Fibroblast of the aortic adventitia (primary cell): ENCODE results near the gene FHIT. TPM values are rescaled to one million over a fixed set of nuclear protein-coding genes. Genes with fewer than 3 reads are reported as not detected.

Experiments
- DNase-seq: peaks from one replicate; pipeline ENCODE4 v3.0.0-alpha.2; 2010; ENCODE audit warnings: low read depth
- H3K4me3 ChIP-seq: 2 replicates; pipeline ENCODE4 v1.5.1; 2011; ENCODE audit warnings: low read depth, mild to moderate bottlenecking, control low read depth, low read length, moderate library complexity
- total RNA-seq: library from RNA; depleted of rRNA; stranded (reverse); fragments of >200 nt; gene quantifications from 2 replicates; pipeline ENCODE4 v1.2.3, GENCODE V29; 2012; ENCODE audit warnings: low replicate concordance
- TF ChIP-seq, protein P1 (sequence below): IDR thresholded peaks from 2 replicates; pipeline ENCODE4 v1.5.1; 2011; ENCODE audit warnings: mild to moderate bottlenecking, low read length, control low read depth, inconsistent platforms; ENCODE audit not compliant: insufficient read depth

FHIT gene
- total RNA-seq, 1 donor: 1.5 TPM

DNA sequence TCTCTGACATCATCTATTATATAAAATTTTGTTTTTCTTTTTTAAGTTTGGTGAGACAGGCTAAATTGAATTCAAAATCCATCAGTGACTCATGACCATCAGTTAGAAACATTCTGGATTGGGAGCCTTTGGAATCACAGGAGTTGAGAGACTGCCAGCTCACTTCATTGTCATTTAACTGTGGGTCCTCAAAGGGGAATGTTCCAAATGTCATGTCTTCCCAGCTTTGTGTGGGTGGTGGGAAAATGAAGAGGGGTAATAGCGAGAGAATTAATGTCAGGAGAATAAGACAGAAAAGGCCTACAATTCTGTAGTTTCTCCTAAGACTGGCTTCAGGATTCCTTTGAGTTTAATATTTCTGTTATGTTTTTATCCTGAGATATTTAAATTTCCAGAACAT lies 1051.9 kb downstream of the FHIT start:
- TF ChIP-seq, protein P1, sequence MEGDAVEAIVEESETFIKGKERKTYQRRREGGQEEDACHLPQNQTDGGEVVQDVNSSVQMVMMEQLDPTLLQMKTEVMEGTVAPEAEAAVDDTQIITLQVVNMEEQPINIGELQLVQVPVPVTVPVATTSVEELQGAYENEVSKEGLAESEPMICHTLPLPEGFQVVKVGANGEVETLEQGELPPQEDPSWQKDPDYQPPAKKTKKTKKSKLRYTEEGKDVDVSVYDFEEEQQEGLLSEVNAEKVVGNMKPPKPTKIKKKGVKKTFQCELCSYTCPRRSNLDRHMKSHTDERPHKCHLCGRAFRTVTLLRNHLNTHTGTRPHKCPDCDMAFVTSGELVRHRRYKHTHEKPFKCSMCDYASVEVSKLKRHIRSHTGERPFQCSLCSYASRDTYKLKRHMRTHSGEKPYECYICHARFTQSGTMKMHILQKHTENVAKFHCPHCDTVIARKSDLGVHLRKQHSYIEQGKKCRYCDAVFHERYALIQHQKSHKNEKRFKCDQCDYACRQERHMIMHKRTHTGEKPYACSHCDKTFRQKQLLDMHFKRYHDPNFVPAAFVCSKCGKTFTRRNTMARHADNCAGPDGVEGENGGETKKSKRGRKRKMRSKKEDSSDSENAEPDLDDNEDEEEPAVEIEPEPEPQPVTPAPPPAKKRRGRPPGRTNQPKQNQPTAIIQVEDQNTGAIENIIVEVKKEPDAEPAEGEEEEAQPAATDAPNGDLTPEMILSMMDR: no peak
- no peak for DNase-seq
- H3K4me3 ChIP-seq: no peak overlapping the region

DNA sequence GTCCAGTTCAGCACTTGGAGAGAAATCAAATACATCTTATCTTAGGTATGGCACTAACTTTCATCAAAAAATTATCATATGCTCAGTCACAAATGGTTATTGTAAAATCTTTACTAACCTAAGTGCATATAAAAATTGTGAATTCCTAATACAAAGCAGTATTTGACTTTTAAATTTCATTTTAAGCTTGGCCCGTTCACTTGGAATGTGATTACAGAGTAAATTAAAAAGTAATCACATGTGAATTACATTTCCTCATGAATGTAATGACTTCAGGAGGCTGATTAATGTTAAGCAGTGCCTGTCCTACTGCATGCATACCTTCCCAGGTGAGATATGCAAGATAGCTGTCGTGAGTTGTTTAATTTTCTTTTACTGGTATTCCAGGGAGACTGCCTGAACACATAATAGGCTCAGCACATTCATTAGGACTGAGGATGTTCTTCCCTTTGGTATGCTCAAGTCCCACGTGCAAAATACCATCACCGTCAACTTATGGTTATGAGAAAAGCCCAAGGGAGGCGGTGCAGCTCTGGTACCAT lies 1053.0 kb downstream of the FHIT start:
- TF ChIP-seq, protein P1: no peak
- no peak overlapping the region for H3K4me3 ChIP-seq
- DNase-seq: no peak

DNA sequence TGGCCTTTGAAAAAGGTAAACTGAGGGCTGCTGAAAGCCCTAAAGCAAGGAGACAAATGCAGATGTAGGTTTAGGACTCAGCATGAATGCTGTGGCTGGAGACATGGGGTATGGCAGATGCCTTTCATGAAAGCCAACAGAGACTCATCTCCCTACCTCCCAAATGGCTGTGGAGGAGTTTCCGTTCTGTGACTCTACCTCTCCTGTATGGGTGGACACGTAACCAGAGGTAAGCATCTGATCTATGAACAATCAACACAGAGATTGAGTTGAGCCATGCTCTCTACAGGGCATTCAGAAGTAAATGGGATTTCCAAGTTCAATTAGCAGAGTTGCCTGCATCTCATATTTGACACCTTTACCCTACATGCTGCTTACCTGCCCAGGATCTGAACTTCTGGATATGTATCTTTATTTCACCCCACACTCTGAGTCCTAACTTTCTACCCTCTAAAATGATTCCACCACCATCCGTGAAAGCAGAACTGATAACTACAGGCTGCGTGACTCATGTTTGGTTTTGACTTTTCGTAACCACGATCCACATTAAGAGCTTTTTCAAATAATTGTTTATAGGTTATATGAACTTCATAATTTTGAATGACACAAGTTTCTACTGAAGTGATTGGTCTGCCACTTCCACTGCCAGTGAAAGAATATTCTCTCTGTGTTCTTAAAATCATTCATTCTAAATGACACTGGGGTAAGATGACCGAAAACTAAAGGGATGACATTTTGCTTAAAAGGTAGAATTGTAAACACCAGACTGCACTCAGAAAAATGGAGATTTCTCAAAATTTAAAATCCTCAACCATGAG lies 1058.7 kb downstream of the FHIT start:
- no peak for DNase-seq
- H3K4me3 ChIP-seq: no peak overlapping the region
- TF ChIP-seq, protein P1: no peak

DNA sequence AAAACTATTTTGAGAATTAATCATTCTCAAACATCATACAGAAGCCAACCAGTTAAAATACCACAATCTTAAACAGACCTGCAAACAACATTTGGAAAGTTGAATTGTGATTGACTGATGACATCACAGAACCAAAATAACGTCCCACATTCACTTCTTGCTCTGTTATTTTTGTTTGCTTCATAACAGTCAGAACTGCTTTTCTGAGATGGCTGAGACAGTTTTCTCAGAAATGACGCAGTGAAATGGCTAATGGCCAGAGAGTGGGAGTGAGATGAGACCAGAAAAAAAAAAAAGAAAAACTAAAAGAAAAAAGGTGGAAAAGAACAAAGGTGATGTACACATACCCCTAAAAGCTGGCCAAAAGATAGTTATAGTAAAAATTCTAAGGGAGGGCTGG lies 1061.2 kb downstream of the FHIT start:
- no peak for DNase-seq
- TF ChIP-seq, protein P1: no peak
- no peak overlapping the region for H3K4me3 ChIP-seq

DNA sequence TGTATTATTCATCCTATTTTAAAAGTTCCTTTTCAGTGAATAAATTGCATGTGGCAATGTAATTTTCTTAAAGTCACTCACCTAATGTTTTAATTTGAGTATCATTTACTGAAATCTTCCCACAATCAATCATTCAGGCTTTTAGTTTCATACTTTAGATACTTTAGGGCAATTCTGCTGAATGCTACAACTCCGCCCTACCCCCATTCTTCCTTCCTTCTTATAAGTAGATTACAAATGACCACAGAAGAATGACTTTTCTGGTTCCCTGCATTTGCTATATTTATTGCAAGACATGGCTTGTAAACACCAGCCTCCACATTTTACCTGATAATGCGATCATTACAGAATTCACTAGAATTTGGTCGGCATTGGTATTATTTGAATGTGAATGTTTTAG lies 1061.9 kb downstream of the FHIT start:
- DNase-seq: no peak
- TF ChIP-seq, protein P1: no peak

DNA sequence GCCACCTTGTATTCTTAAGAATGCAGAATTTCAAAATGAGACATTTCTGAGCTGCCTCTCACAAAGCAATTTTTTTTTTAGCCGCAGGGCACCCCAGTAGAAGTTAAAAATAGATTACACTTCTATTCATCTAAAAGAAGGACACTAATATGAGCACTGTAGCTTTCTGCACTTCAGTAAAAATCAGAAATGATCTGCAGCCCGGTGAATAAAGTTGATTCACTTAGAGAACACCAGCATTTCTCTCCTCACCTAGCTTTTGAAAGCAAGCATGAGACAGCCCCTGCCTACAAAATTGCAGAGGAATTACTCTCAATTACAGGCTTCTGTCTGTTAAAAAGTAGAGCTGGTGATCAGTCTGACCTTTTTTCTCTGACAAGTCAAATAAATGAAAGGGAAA lies 1062.4 kb downstream of the FHIT start:
- TF ChIP-seq, protein P1: no peak
- H3K4me3 ChIP-seq: no peak overlapping the region
- DNase-seq: no peak

More for the DNA sequence above, 1061.9 kb downstream of the FHIT start:
- H3K4me3 ChIP-seq: no peak overlapping the region
